ENCODE results near the gene EXOC2.

The EXOC2 gene

DNA sequence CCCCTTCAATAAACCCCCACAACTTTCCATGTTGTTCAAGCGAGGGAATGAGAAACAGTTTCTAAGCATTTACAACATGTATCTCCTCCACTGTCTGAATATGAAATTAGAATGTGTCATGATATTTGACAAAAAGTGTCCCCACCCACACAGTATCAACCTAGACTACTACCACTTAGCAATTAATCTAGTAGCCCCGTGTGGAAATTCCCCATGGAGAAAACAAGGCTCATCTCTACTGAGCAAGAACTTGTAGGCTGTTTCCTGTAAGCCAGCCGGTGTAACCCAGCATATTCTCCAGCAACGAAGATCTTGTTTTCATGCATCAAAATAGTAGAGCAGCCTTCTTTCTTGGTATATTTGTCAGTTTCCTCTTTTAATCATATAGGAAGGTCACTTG is 186.4 kb downstream of the EXOC2 start:
- no peak for ATAC-seq (ENCODE audit: low read depth)

DNA sequence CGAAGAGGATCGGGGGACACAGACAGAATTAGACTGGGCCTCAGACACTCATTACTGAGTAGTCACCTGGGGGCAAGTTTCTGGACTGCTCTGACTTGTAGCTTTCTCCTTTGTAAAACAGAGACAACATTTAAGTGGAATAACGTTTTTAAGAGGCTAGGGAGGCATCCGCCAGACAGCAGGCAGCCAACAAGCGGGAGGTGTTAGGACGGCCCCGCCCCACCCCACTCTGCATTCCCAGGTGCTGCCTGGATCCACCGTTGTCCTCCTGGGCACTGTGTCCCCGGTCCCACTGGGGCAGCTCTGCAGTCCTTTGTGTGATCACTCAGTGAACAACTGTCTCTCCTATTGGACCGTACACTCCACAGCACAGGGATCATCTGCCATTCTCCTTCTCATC is 187.6 kb downstream of the EXOC2 start:
- Histone ChIP-seq H3K4me1 (ENCODE audit: insufficient read depth, poor library complexity, severe bottlenecking) (no peaks in the 10 kb centered on the region), H3K4me3 (ENCODE audit: severe bottlenecking) (no peak overlapping the region), H3K27me3 (ENCODE audit: insufficient read depth, poor library complexity, severe bottlenecking) (no peaks in the 10 kb centered on the region), H3K9me3 (ENCODE audit: severe bottlenecking) (no peaks in the 10 kb centered on the region), H3K27ac (ENCODE audit: poor library complexity, severe bottlenecking) (no peak overlapping the region), H3K36me3 (ENCODE audit: low read depth) (no peaks in the 10 kb centered on the region)
- ATAC-seq (ENCODE audit: low read depth) (no peak), DNase-seq (ENCODE audit: low spot score) (no peak)
- TF ChIP-seq, protein P1, sequence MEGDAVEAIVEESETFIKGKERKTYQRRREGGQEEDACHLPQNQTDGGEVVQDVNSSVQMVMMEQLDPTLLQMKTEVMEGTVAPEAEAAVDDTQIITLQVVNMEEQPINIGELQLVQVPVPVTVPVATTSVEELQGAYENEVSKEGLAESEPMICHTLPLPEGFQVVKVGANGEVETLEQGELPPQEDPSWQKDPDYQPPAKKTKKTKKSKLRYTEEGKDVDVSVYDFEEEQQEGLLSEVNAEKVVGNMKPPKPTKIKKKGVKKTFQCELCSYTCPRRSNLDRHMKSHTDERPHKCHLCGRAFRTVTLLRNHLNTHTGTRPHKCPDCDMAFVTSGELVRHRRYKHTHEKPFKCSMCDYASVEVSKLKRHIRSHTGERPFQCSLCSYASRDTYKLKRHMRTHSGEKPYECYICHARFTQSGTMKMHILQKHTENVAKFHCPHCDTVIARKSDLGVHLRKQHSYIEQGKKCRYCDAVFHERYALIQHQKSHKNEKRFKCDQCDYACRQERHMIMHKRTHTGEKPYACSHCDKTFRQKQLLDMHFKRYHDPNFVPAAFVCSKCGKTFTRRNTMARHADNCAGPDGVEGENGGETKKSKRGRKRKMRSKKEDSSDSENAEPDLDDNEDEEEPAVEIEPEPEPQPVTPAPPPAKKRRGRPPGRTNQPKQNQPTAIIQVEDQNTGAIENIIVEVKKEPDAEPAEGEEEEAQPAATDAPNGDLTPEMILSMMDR (IDR thresholded peaks at IDR 0.05; ENCODE audit: poor library complexity, severe bottlenecking), result no peak

More for the DNA sequence above, 186.4 kb downstream of the EXOC2 start:
- Histone ChIP-seq H3K27me3 (ENCODE audit: insufficient read depth, poor library complexity, severe bottlenecking) (no peaks in the 10 kb centered on the region), H3K36me3 (ENCODE audit: low read depth) (no peaks in the 10 kb centered on the region), H3K4me1 (ENCODE audit: insufficient read depth, poor library complexity, severe bottlenecking) (no peaks in the 10 kb centered on the region), H3K27ac (ENCODE audit: poor library complexity, severe bottlenecking) (no peak overlapping the region), H3K4me3 (ENCODE audit: severe bottlenecking) (no peak overlapping the region), H3K9me3 (ENCODE audit: severe bottlenecking) (no peaks in the 10 kb centered on the region)
- TF ChIP-seq, protein P1 (IDR thresholded peaks at IDR 0.05; ENCODE audit: poor library complexity, severe bottlenecking), result no peak
- no peak for DNase-seq (ENCODE audit: low spot score)

DNA sequence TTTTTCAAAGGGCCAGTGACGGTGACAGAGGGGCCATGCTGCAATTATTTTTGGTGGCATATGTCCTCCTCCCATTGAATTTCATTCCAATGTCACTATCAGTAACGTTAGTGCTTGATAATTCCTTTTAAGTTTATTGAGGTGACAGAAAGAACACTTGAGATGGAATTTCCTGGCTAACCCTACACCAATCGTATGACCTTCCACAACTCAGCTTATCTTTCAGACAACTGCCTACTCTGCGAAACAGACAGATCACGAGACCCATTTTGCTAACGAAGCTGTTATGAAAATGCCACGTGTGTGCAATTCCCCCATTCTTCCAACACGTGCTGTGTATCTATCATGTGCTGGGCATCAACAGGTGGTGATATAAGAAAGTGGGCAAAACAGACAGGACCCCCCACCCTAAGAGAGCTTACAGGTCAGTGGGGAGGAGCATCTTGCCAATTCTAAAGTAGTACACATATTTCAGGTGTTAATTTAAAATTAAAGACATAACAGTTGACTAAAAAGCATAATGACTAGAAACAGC is 188.4 kb downstream of the EXOC2 start:
- Histone ChIP-seq H3K36me3 (ENCODE audit: low read depth) (no peaks in the 10 kb centered on the region), H3K4me1 (ENCODE audit: insufficient read depth, poor library complexity, severe bottlenecking) (no peaks in the 10 kb centered on the region), H3K4me3 (ENCODE audit: severe bottlenecking) (no peak overlapping the region), H3K27ac (ENCODE audit: poor library complexity, severe bottlenecking) (no peak overlapping the region), H3K9me3 (ENCODE audit: severe bottlenecking) (no peaks in the 10 kb centered on the region), H3K27me3 (ENCODE audit: insufficient read depth, poor library complexity, severe bottlenecking) (no peaks in the 10 kb centered on the region)
- ATAC-seq (ENCODE audit: low read depth), result no peak
- TF ChIP-seq, protein P1 (IDR thresholded peaks at IDR 0.05; ENCODE audit: poor library complexity, severe bottlenecking), result no peak
- no peak for DNase-seq (ENCODE audit: low spot score)

DNA sequence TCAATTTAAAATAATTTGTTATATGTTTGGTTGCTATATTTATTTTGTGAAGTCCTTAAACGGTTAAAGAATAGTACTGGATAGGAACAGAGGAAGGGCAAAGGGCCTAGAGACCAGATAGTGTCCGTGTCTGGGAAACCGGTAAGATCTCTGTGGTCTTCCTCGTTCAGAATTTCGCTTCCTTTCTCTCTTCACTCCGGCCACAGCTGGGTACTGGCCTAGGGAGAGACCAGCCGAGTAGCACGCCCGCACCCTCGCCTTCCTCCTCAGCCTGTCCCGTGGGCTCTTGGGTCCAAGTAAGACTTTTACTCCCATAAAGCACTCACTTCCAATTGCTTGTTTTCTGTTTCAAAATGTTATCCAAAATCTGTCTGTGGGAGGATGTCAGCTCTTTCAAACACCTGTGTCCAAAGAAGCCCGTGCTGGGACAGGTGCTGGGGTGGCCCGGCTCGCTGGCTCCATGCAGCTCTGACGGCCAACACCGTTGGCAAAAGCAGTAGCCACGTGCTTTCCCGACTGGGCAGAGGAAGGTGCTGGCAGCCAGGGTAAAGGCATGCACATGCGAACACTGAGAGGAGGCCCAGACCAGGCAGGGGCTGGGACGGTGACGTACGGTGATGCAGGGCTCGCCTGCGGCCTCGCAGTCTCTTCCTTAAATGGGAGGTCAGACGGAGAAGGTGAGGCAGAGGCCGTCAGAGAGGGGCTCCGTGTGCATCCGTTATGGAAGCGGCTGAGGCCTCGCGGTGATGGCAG is 189.2 kb downstream of the EXOC2 start:
- H3K4me1 ChIP-seq (ENCODE audit: insufficient read depth, poor library complexity, severe bottlenecking), result no peaks in the 10 kb centered on the region
- no peak overlapping the region for H3K27ac ChIP-seq (ENCODE audit: poor library complexity, severe bottlenecking)
- no peaks in the 10 kb centered on the region for H3K9me3 ChIP-seq (ENCODE audit: severe bottlenecking)
- no peaks in the 10 kb centered on the region for H3K27me3 ChIP-seq (ENCODE audit: insufficient read depth, poor library complexity, severe bottlenecking)
- H3K36me3 ChIP-seq (ENCODE audit: low read depth), result 0 out of 2 replicates have a peak, but pooled peaks cover 1% of the 10 kb centered on the region
- ATAC-seq (ENCODE audit: low read depth) (no peak), DNase-seq (ENCODE audit: low spot score) (no peak)
- TF ChIP-seq, protein P1 (IDR thresholded peaks at IDR 0.05; ENCODE audit: poor library complexity, severe bottlenecking), result no peak
- no peak overlapping the region for H3K4me3 ChIP-seq (ENCODE audit: severe bottlenecking)

DNA sequence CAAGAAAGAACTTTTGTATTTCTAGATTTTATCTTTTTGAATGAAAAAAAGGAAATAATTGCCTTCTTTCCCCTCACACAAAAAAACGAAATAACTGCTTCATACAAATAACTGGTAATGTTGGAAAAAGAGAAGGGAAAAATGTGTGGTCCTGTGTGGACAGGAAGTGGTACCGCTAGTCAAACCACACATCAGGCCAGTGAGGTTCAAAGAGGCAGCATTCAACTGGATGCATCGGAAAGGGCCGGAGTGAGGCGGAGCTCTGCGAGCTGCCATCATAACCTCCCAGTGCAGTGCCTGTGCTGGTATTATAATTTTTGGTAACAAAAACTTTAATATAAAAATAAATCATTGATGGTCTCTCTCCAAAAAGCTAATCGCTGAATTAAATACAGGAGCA is 190.2 kb downstream of the EXOC2 start:
- Histone ChIP-seq H3K4me3 (ENCODE audit: severe bottlenecking) (no peak overlapping the region), H3K9me3 (ENCODE audit: severe bottlenecking) (no peaks in the 10 kb centered on the region), H3K36me3 (ENCODE audit: low read depth) (0 out of 2 replicates have a peak, but pooled peaks cover 3% of the 10 kb centered on the region), H3K4me1 (ENCODE audit: insufficient read depth, poor library complexity, severe bottlenecking) (no peaks in the 10 kb centered on the region), H3K27me3 (ENCODE audit: insufficient read depth, poor library complexity, severe bottlenecking) (no peaks in the 10 kb centered on the region), H3K27ac (ENCODE audit: poor library complexity, severe bottlenecking) (no peak overlapping the region)
- DNase-seq (ENCODE audit: low spot score), result no peak
- no peak for ATAC-seq (ENCODE audit: low read depth)
- TF ChIP-seq, protein P1 (IDR thresholded peaks at IDR 0.05; ENCODE audit: poor library complexity, severe bottlenecking), result no peak

Data from RWPE2 (cell line).